Smooth muscle cell (in vitro differentiated cells): ENCODE data around the gene CAPN15. TPM values are rescaled to one million over a fixed set of nuclear protein-coding genes. Genes with fewer than 3 reads are reported as not detected.
A peak's percentile ranks its signal among the peaks of the same experiment; 100 is the strongest.

Experiments
- DNase-seq: peaks from one replicate; lab custom pipeline; 2025; ENCODE audit not compliant: unreplicated experiment; lab: John Stamatoyannopoulos, UW
- H2AFZ ChIP-seq: fragments of 200-600 bp; sonication (generic); 2 replicates; pipeline ENCODE4 v1.6.0; 2016; ENCODE audit warnings: antibody characterized with exemption, low read depth, mild to moderate bottlenecking
- H3F3A ChIP-seq: fragments of 200-600 bp; sonication (generic); 2 replicates; pipeline ENCODE4 v1.6.0; 2017; ENCODE audit warnings: antibody characterized with exemption, low read depth
- H3K27ac ChIP-seq: fragments of 200-600 bp; sonication (generic); 2 replicates; pipeline ENCODE4 v1.5.1; 2016; ENCODE audit warnings: low read depth, mild to moderate bottlenecking
- H3K27me3 ChIP-seq: fragments of 200-600 bp; sonication (generic); 2 replicates; pipeline ENCODE4 v1.6.1; 2016; ENCODE audit warnings: low read depth, mild to moderate bottlenecking
- H3K36me3 ChIP-seq: fragments of 200-600 bp; sonication (generic); 2 replicates; pipeline ENCODE4 v1.5.1; 2016; ENCODE audit warnings: low read depth
- H3K4me1 ChIP-seq: fragments of 200-600 bp; sonication (generic); 2 replicates; pipeline ENCODE4 v1.5.1; 2016; ENCODE audit warnings: low read depth
- H3K4me2 ChIP-seq: fragments of 200-600 bp; sonication (generic); 2 replicates; pipeline ENCODE4 v1.6.0; 2016; ENCODE audit warnings: mild to moderate bottlenecking
- H3K4me3 ChIP-seq: fragments of 200-600 bp; sonication (generic); 2 replicates; pipeline ENCODE4 v1.5.1; 2016; ENCODE audit warnings: mild to moderate bottlenecking
- H3K79me2 ChIP-seq: fragments of 200-600 bp; sonication (generic); 2 replicates; pipeline ENCODE4 v1.6.0; 2016; ENCODE audit warnings: low read depth, mild to moderate bottlenecking
- H3K9ac ChIP-seq: fragments of 200-600 bp; sonication (generic); 2 replicates; pipeline ENCODE4 v1.6.0; 2016; ENCODE audit warnings: low read depth
- H3K9me3 ChIP-seq: fragments of 200-600 bp; sonication (generic); replicated peaks from 2 replicates; pipeline ENCODE4 v1.5.1; 2016; ENCODE audit warnings: low read depth
- H4K20me1 ChIP-seq: fragments of 200-600 bp; sonication (generic); 2 replicates; pipeline ENCODE4 v1.6.0; 2016; ENCODE audit warnings: low read depth
- WGBS: methylation state at CpG from one replicate; pipeline ENCODE4 v1.1.7; 2016; ENCODE audit warnings: low lambda C conversion rate; 5-methylcytosine and 5-hydroxymethylcytosine counted together
- polyA plus RNA-seq: library from polyadenylated mRNA; unstranded; fragments of >200 nt; fragmentation: Nextera tagmentation; extraction: Ambion mirVana; gene quantifications from 2 replicates; pipeline ENCODE4 v1.2.1, GENCODE V29; 2016
- total RNA-seq: library from RNA; depleted of rRNA; stranded (reverse); fragments of >200 nt; gene quantifications from 2 replicates; pipeline ENCODE4 v1.2.3, GENCODE V29; 2014
- TF ChIP-seq, protein P1 (sequence below): fragments of 200-600 bp; sonication (generic); IDR thresholded peaks from 2 replicates; pipeline ENCODE4 v1.5.1; 2017; ENCODE audit warnings: borderline replicate concordance, mild to moderate bottlenecking, antibody characterized with exemption; ENCODE audit not compliant: insufficient read depth, poor library complexity, severe bottlenecking

CAPN15 gene
- total and polyA plus RNA-seq, 2 experiments from 2014 or later: 14.7 to 18.7 TPM

- no peaks in the 10 kb centered on the region for H3K27me3 ChIP-seq
- 95% methylated on average over 15 of the region's 21 CpGs for WGBS
- no peaks in the 10 kb centered on the region for H3K79me2 ChIP-seq
These were observed 21.1 kb downstream of the CAPN15 start for GRCh38 chr16:548586-548985.

DNA sequence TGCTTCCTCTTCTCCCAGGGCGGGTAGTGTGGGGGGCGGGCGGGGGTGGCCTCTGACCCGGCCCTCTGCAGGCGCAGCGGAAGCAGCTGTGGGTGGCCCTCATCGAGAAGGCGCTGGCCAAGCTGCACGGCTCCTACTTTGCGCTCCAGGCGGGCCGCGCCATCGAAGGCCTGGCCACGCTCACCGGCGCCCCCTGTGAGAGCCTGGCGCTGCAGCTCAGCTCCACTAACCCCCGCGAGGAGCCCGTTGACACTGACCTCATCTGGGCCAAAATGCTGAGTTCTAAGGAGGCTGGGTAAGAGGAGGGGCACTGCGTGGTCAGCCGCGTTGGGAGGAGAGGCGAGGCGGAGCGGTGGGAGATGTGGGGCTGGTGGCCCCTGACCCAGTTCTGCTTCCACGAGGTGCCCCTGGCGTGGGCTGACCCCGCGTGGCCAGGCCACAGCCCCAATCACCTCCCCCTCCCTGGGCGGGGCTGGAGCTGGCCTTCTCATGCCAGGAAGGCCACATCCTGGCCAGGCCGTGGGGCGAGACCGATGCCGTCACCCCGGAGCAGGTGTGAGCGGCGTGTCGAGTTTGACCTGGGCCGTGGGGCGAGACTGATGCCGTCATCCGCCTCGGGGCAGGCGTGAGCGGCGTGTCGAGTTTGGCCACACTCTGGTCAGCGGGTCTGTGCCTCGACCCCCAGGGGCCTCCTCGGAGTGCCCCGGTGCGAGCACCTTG lies 22.2 kb downstream of the CAPN15 start:
- H3K36me3 ChIP-seq: no peaks in the 10 kb centered on the region
- no peak overlapping the region for H3K4me2 ChIP-seq
- H3K27ac ChIP-seq: no peak overlapping the region
- no peak overlapping the region for H2AFZ ChIP-seq
- no peak overlapping the region for H3K4me3 ChIP-seq
- H3K9ac ChIP-seq: no peak overlapping the region
- no peaks in the 10 kb centered on the region for H3K9me3 ChIP-seq
- no peaks in the 10 kb centered on the region for H3F3A ChIP-seq
- 97% methylated on average over 48 of the region's 54 CpGs for WGBS
- H4K20me1 ChIP-seq: peaks cover 32% of the 10 kb centered on the region
- no peak for DNase-seq
- no peaks in the 10 kb centered on the region for H3K4me1 ChIP-seq
- TF ChIP-seq, protein P1, sequence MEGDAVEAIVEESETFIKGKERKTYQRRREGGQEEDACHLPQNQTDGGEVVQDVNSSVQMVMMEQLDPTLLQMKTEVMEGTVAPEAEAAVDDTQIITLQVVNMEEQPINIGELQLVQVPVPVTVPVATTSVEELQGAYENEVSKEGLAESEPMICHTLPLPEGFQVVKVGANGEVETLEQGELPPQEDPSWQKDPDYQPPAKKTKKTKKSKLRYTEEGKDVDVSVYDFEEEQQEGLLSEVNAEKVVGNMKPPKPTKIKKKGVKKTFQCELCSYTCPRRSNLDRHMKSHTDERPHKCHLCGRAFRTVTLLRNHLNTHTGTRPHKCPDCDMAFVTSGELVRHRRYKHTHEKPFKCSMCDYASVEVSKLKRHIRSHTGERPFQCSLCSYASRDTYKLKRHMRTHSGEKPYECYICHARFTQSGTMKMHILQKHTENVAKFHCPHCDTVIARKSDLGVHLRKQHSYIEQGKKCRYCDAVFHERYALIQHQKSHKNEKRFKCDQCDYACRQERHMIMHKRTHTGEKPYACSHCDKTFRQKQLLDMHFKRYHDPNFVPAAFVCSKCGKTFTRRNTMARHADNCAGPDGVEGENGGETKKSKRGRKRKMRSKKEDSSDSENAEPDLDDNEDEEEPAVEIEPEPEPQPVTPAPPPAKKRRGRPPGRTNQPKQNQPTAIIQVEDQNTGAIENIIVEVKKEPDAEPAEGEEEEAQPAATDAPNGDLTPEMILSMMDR: peak; percentile 20
- H3K27me3 ChIP-seq: no peaks in the 10 kb centered on the region
- H3K79me2 ChIP-seq: no peaks in the 10 kb centered on the region

More at GRCh38 chr16:548586-548985, 21.1 kb downstream of the CAPN15 start:
- Histone ChIP-seq H3K4me1 (no peaks in the 10 kb centered on the region), H3K4me3 (no peak overlapping the region), H3F3A (no peaks in the 10 kb centered on the region), H3K4me2 (no peak overlapping the region), H3K9ac (no peak overlapping the region), H3K36me3 (no peaks in the 10 kb centered on the region), H3K27ac (no peak overlapping the region), H3K9me3 (no peaks in the 10 kb centered on the region), H2AFZ (no peak overlapping the region), H4K20me1 (peaks cover 40% of the 10 kb centered on the region)
- DNase-seq: no peak
- TF ChIP-seq, protein P1: no peak

GRCh38 chr16:551210-551609 lies 23.7 kb downstream of the CAPN15 start:
- Histone ChIP-seq H2AFZ (no peak overlapping the region), H3F3A (no peaks in the 10 kb centered on the region), H3K9ac (no peak overlapping the region), H3K4me3 (no peak overlapping the region), H3K9me3 (no peaks in the 10 kb centered on the region), H4K20me1 (peaks cover 17% of the 10 kb centered on the region), H3K27ac (no peak overlapping the region), H3K79me2 (no peaks in the 10 kb centered on the region), H3K36me3 (no peaks in the 10 kb centered on the region), H3K4me1 (no peaks in the 10 kb centered on the region), H3K4me2 (no peak overlapping the region), H3K27me3 (no peaks in the 10 kb centered on the region)
- no peak for DNase-seq
- TF ChIP-seq, protein P1: no peak
- WGBS: 97% methylated on average over 18 of the region's 28 CpGs

DNA sequence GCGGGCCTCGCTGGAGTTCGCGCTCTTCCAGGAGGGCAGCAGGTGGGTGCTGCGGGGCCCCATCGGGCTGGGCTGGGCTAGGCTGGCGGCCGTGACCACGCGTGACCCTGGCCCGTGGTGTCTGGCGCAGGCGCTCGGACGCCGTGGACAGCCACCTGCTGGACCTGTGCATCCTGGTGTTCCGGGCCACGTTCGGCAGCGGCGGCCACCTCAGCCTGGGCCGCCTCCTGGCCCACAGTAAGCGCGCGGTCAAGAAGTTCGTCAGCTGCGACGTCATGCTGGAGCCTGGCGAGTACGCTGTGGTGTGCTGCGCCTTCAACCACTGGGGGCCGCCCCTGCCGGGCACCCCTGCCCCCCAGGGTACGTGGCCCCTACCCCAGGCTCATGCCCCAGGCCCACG lies 24.7 kb downstream of the CAPN15 start:
- no peaks in the 10 kb centered on the region for H3K27me3 ChIP-seq
- DNase-seq: no peak
- WGBS: 99% methylated on average over 35 of the region's 35 CpGs
- no peaks in the 10 kb centered on the region for H3K4me1 ChIP-seq
- TF ChIP-seq, protein P1: no peak
- no peak overlapping the region for H3K9ac ChIP-seq
- no peak overlapping the region for H3K4me2 ChIP-seq
- no peak overlapping the region for H3K27ac ChIP-seq
- H3K4me3 ChIP-seq: no peak overlapping the region
- H3K79me2 ChIP-seq: no peaks in the 10 kb centered on the region
- H2AFZ ChIP-seq: no peak overlapping the region
- peaks cover 8% of the 10 kb centered on the region for H4K20me1 ChIP-seq
- no peaks in the 10 kb centered on the region for H3K36me3 ChIP-seq
- no peaks in the 10 kb centered on the region for H3F3A ChIP-seq
- no peaks in the 10 kb centered on the region for H3K9me3 ChIP-seq
